Mesothelial cell of epicardium (in vitro differentiated cells): ENCODE results near the gene DSC2. TPM values are rescaled to one million over a fixed set of nuclear protein-coding genes. Genes with fewer than 3 reads are reported as not detected.

Experiments used
- DNase-seq, 2 experiments: peaks; one replicate each; pipeline ENCODE4 v3.0.0; 2021; ENCODE audit warnings: low spot score in 2 of 2; ENCODE audit not compliant: unreplicated experiment in 2 of 2
- H3K27ac Mint-ChIP-seq: 2 replicates; pipeline ENCODE4 v1.8.0; 2021; ENCODE audit warnings: mixed read lengths
- H3K27me3 Mint-ChIP-seq: 2 replicates; pipeline ENCODE4 v1.8.0; 2021; ENCODE audit warnings: low read depth, mixed read lengths
- H3K36me3 Mint-ChIP-seq: 2 replicates; pipeline ENCODE4 v1.8.0; 2021; ENCODE audit warnings: mixed read lengths
- H3K4me1 Mint-ChIP-seq: 2 replicates; pipeline ENCODE4 v1.8.0; 2021; ENCODE audit warnings: mixed read lengths
- H3K4me3 Mint-ChIP-seq: 2 replicates; pipeline ENCODE4 v1.8.0; 2021; ENCODE audit warnings: mild to moderate bottlenecking, moderate library complexity, mixed read lengths
- H3K9me3 Mint-ChIP-seq: 2 replicates; pipeline ENCODE4 v1.8.0; 2021; ENCODE audit warnings: mixed read lengths
- total RNA-seq: library from RNA; stranded (reverse); gene quantifications from 3 replicates; pipeline ENCODE4 v1.2.1, GENCODE V29; 2021
- TF ChIP-seq, protein P1 (sequence below): fragments of 200-600 bp; sonication (generic); IDR thresholded peaks from one replicate; pipeline ENCODE4 v1.5.0; 2021; ENCODE audit warnings: antibody characterized with exemption; ENCODE audit not compliant: unreplicated experiment

DSC2 gene
- total RNA-seq, 1 donor from 2014 or later = 61.3 TPM

DNA sequence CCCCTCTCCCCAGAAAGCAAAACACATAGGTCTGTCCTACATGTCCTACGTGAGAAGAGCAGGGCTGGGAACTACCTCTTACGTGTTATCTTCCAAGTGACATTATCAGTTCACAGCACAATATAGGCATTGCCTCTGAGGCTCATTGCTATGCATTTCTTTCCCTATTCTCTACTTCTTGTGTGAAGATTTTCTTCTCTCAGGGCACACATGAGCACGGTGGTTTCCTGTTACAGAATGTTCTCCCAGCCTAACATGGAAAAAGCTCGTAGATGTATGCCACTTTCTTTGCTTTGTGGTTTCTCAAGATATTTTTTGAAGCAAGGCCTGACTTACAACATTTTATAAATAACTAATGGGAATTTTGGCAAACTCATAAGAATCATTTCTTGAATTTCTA is 40.3 kb downstream of the DSC2 start:
- Mint-ChIP-seq H3K4me1 (peaks cover 10% of the 10 kb centered on the region), H3K27ac (no peak overlapping the region), H3K9me3 (no peaks in the 10 kb centered on the region), H3K27me3 (no peaks in the 10 kb centered on the region), H3K36me3 (peaks cover 9% of the 10 kb centered on the region), H3K4me3 (no peak overlapping the region)
- TF ChIP-seq, protein P1, sequence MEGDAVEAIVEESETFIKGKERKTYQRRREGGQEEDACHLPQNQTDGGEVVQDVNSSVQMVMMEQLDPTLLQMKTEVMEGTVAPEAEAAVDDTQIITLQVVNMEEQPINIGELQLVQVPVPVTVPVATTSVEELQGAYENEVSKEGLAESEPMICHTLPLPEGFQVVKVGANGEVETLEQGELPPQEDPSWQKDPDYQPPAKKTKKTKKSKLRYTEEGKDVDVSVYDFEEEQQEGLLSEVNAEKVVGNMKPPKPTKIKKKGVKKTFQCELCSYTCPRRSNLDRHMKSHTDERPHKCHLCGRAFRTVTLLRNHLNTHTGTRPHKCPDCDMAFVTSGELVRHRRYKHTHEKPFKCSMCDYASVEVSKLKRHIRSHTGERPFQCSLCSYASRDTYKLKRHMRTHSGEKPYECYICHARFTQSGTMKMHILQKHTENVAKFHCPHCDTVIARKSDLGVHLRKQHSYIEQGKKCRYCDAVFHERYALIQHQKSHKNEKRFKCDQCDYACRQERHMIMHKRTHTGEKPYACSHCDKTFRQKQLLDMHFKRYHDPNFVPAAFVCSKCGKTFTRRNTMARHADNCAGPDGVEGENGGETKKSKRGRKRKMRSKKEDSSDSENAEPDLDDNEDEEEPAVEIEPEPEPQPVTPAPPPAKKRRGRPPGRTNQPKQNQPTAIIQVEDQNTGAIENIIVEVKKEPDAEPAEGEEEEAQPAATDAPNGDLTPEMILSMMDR = no peak
- DNase-seq = no peak

DNA sequence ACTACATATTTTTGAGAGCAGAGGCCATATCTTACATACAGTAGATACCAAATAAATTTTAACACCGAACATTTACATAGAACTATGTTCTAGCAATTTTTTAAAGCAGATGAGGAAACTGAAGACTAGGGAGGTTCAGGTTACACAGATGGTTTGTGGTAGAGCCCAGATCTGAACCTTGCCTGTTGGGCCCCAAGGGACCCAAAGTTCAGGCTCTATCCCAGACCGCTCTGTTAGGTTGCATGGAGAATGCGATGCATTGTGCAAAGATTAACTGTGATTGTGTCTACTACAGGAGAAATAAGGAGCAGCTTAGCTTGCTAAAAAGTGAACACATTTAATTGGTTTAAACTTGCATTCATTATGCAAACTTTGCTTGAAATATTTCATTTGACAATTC is 43.3 kb downstream of the DSC2 start:
- Mint-ChIP-seq H3K4me3 (no peak overlapping the region), H3K27ac (no peak overlapping the region)

DNA sequence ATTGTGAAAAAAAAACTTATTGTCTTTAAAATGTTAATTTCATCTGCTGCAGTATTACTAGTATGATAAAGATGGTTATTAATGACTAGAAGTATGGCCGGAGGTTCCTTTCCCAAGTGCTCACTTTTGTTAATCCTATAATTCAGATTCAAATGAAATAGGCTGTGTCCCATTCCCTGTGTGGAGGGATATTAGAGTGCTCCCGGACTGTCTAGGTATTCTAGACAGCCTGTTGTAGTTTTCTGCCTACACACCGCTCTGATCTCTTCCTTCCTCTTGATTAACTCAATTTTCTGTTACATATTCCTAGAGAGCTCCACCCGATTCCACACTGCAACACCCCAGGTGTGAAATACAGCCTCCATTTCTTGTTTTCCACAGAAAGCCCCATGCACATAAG is 44.3 kb downstream of the DSC2 start:
- TF ChIP-seq, protein P1 = no peak
- Mint-ChIP-seq H3K4me3 (no peak overlapping the region), H3K4me1 (peaks cover 8% of the 10 kb centered on the region), H3K36me3 (no peaks in the 10 kb centered on the region), H3K27ac (no peak overlapping the region), H3K9me3 (peaks cover 3% of the 10 kb centered on the region), H3K27me3 (no peaks in the 10 kb centered on the region)
- no peak for DNase-seq

More for the DNA sequence above, 43.3 kb downstream of the DSC2 start:
- TF ChIP-seq, protein P1 = no peak
- peaks cover 2% of the 10 kb centered on the region for H3K36me3 Mint-ChIP-seq
- H3K27me3 Mint-ChIP-seq = no peaks in the 10 kb centered on the region
- peaks cover 10% of the 10 kb centered on the region for H3K4me1 Mint-ChIP-seq
- DNase-seq = no peak
- no peaks in the 10 kb centered on the region for H3K9me3 Mint-ChIP-seq

- Mint-ChIP-seq H3K4me3 (no peak overlapping the region), H3K4me1 (peaks cover 8% of the 10 kb centered on the region), H3K9me3 (peaks cover 8% of the 10 kb centered on the region), H3K36me3 (no peaks in the 10 kb centered on the region), H3K27ac (no peak overlapping the region), H3K27me3 (no peaks in the 10 kb centered on the region)
- TF ChIP-seq, protein P1 = no peak
- no peak for DNase-seq
Observed at GRCh38 chr18:31057051-31057450, 45.2 kb downstream of the DSC2 start.

GRCh38 chr18:31056296-31056695 is 45.9 kb downstream of the DSC2 start:
- TF ChIP-seq, protein P1 = no peak
- Mint-ChIP-seq H3K4me3 (no peak overlapping the region), H3K27ac (no peak overlapping the region), H3K4me1 (peaks cover 6% of the 10 kb centered on the region), H3K9me3 (peaks cover 8% of the 10 kb centered on the region), H3K27me3 (no peaks in the 10 kb centered on the region), H3K36me3 (no peaks in the 10 kb centered on the region)
- DNase-seq = no peak

GRCh38 chr18:31050635-31051034 is 51.6 kb downstream of the DSC2 start:
- H3K36me3 Mint-ChIP-seq = no peaks in the 10 kb centered on the region
- H3K27ac Mint-ChIP-seq = no peak overlapping the region
- DNase-seq = no peak
- peaks cover 25% of the 10 kb centered on the region for H3K4me1 Mint-ChIP-seq
- H3K27me3 Mint-ChIP-seq = no peaks in the 10 kb centered on the region
- H3K9me3 Mint-ChIP-seq = peaks cover 8% of the 10 kb centered on the region
- no peak overlapping the region for H3K4me3 Mint-ChIP-seq
- TF ChIP-seq, protein P1 = no peak
